Smooth muscle cell (in vitro differentiated cells): Measurements from ENCODE around the gene OR5K2. TPM values are rescaled to one million over a fixed set of nuclear protein-coding genes. Genes with fewer than 3 reads are reported as not detected.

Experiments
- DNase-seq: peaks from one replicate; lab custom pipeline; 2025; ENCODE audit not compliant: unreplicated experiment; lab: John Stamatoyannopoulos, UW
- H2AFZ ChIP-seq: fragments of 200-600 bp; sonication (generic); 2 replicates; pipeline ENCODE4 v1.6.0; 2016; ENCODE audit warnings: antibody characterized with exemption, low read depth, mild to moderate bottlenecking
- H3F3A ChIP-seq: fragments of 200-600 bp; sonication (generic); 2 replicates; pipeline ENCODE4 v1.6.0; 2017; ENCODE audit warnings: antibody characterized with exemption, low read depth
- H3K27ac ChIP-seq: fragments of 200-600 bp; sonication (generic); 2 replicates; pipeline ENCODE4 v1.5.1; 2016; ENCODE audit warnings: low read depth, mild to moderate bottlenecking
- H3K27me3 ChIP-seq: fragments of 200-600 bp; sonication (generic); 2 replicates; pipeline ENCODE4 v1.6.1; 2016; ENCODE audit warnings: low read depth, mild to moderate bottlenecking
- H3K36me3 ChIP-seq: fragments of 200-600 bp; sonication (generic); 2 replicates; pipeline ENCODE4 v1.5.1; 2016; ENCODE audit warnings: low read depth
- H3K4me1 ChIP-seq: fragments of 200-600 bp; sonication (generic); 2 replicates; pipeline ENCODE4 v1.5.1; 2016; ENCODE audit warnings: low read depth
- H3K4me2 ChIP-seq: fragments of 200-600 bp; sonication (generic); 2 replicates; pipeline ENCODE4 v1.6.0; 2016; ENCODE audit warnings: mild to moderate bottlenecking
- H3K4me3 ChIP-seq: fragments of 200-600 bp; sonication (generic); 2 replicates; pipeline ENCODE4 v1.5.1; 2016; ENCODE audit warnings: mild to moderate bottlenecking
- H3K79me2 ChIP-seq: fragments of 200-600 bp; sonication (generic); 2 replicates; pipeline ENCODE4 v1.6.0; 2016; ENCODE audit warnings: low read depth, mild to moderate bottlenecking
- H3K9ac ChIP-seq: fragments of 200-600 bp; sonication (generic); 2 replicates; pipeline ENCODE4 v1.6.0; 2016; ENCODE audit warnings: low read depth
- H3K9me3 ChIP-seq: fragments of 200-600 bp; sonication (generic); replicated peaks from 2 replicates; pipeline ENCODE4 v1.5.1; 2016; ENCODE audit warnings: low read depth
- H4K20me1 ChIP-seq: fragments of 200-600 bp; sonication (generic); 2 replicates; pipeline ENCODE4 v1.6.0; 2016; ENCODE audit warnings: low read depth
- WGBS: methylation state at CpG from one replicate; pipeline ENCODE4 v1.1.7; 2016; ENCODE audit warnings: low lambda C conversion rate; 5-methylcytosine and 5-hydroxymethylcytosine counted together
- polyA plus RNA-seq: library from polyadenylated mRNA; unstranded; fragments of >200 nt; fragmentation: Nextera tagmentation; extraction: Ambion mirVana; gene quantifications from 2 replicates; pipeline ENCODE4 v1.2.1, GENCODE V29; 2016
- total RNA-seq: library from RNA; depleted of rRNA; stranded (reverse); fragments of >200 nt; gene quantifications from 2 replicates; pipeline ENCODE4 v1.2.3, GENCODE V29; 2014
- TF ChIP-seq, protein P1 (sequence below): fragments of 200-600 bp; sonication (generic); IDR thresholded peaks from 2 replicates; pipeline ENCODE4 v1.5.1; 2017; ENCODE audit warnings: borderline replicate concordance, mild to moderate bottlenecking, antibody characterized with exemption; ENCODE audit not compliant: insufficient read depth, poor library complexity, severe bottlenecking

OR5K2 gene
- total and polyA plus RNA-seq, 2 experiments from 2014 or later: not detected

DNA sequence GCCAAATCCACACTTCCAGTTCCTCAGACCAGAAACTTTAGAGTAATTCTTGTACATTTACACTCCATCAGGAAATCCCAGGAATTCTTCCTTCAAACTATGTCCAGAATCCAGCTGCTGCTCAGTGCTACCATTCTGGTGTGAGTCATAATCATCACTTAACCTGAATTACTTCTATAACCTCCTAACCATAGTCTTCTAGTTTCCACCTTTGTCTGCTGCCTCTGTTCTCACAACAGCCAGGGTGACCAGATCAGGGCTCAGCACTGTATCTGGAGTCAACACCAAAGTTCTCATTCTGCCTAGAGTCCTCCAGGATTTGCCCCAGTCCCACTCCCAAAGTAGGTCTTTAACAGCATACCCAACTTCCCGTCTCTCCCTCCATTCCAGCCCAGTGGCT lies 21.9 kb downstream of the OR5K2 start:
- peaks cover 59% of the 10 kb centered on the region for H4K20me1 ChIP-seq
- WGBS: 100% methylated on average over 1 of the region's 1 CpG

GRCh38 chr3:98521897-98522543 lies 24.5 kb downstream of the OR5K2 start:
- under 1% methylated on average over 16 of the region's 16 CpGs for WGBS

More for the DNA sequence above, 21.9 kb downstream of the OR5K2 start:
- no peak for DNase-seq
- Histone ChIP-seq H3K27me3 (no peaks in the 10 kb centered on the region), H3K79me2 (peaks cover 48% of the 10 kb centered on the region), H3K4me1 (peaks cover 9% of the 10 kb centered on the region), H3K4me3 (no peak overlapping the region), H3K9ac (no peak overlapping the region), H3K36me3 (peaks cover 7% of the 10 kb centered on the region), H3F3A (peaks cover 6% of the 10 kb centered on the region), H2AFZ (no peak overlapping the region), H3K4me2 (peak overlapping the region; percentile 4), H3K9me3 (no peaks in the 10 kb centered on the region), H3K27ac (no peak overlapping the region)
- TF ChIP-seq, protein P1, sequence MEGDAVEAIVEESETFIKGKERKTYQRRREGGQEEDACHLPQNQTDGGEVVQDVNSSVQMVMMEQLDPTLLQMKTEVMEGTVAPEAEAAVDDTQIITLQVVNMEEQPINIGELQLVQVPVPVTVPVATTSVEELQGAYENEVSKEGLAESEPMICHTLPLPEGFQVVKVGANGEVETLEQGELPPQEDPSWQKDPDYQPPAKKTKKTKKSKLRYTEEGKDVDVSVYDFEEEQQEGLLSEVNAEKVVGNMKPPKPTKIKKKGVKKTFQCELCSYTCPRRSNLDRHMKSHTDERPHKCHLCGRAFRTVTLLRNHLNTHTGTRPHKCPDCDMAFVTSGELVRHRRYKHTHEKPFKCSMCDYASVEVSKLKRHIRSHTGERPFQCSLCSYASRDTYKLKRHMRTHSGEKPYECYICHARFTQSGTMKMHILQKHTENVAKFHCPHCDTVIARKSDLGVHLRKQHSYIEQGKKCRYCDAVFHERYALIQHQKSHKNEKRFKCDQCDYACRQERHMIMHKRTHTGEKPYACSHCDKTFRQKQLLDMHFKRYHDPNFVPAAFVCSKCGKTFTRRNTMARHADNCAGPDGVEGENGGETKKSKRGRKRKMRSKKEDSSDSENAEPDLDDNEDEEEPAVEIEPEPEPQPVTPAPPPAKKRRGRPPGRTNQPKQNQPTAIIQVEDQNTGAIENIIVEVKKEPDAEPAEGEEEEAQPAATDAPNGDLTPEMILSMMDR: no peak

GRCh38 chr3:98522544-98523281 lies 25.2 kb downstream of the OR5K2 start, which contains the start of gene CLDND1:
Gene CLDND1 (minus strand): TSS chr3:98522902. CDS start chr3:98521424, 1,478 bp downstream.
- H3K27me3 ChIP-seq: no peaks in the 10 kb centered on the region
- no peaks in the 10 kb centered on the region for H3K9me3 ChIP-seq
- H2AFZ ChIP-seq: peak within 1 kb of the TSS; percentile 69
- H3K79me2 ChIP-seq: peaks cover 42% of the 10 kb centered on the region
- DNase-seq: peak; percentile 80
- H3K36me3 ChIP-seq: no peaks in the 10 kb centered on the region
- peak within 1 kb of the TSS; percentile 97 for H3K27ac ChIP-seq
- H3K9ac ChIP-seq: peak within 1 kb of the TSS; percentile 93
- peak within 1 kb of the TSS; percentile 94 for H3K4me3 ChIP-seq
- WGBS: under 1% methylated on average over 34 of the region's 63 CpGs
- peaks cover 43% of the 10 kb centered on the region for H4K20me1 ChIP-seq
- peak within 1 kb of the TSS; percentile 89 for H3K4me2 ChIP-seq
- TF ChIP-seq, protein P1: no peak
- peaks cover 9% of the 10 kb centered on the region for H3K4me1 ChIP-seq
- H3F3A ChIP-seq: no peaks in the 10 kb centered on the region

More at GRCh38 chr3:98521897-98522543, 24.5 kb downstream of the OR5K2 start:
- Histone ChIP-seq H3F3A (no peaks in the 10 kb centered on the region), H3K4me1 (peaks cover 9% of the 10 kb centered on the region), H3K9me3 (no peaks in the 10 kb centered on the region), H3K79me2 (peaks cover 48% of the 10 kb centered on the region), H2AFZ (peak overlapping the region; percentile 36), H4K20me1 (peaks cover 49% of the 10 kb centered on the region), H3K36me3 (no peaks in the 10 kb centered on the region), H3K9ac (peak overlapping the region; percentile 93), H3K27ac (peak overlapping the region; percentile 97), H3K4me2 (peak overlapping the region; percentile 89), H3K27me3 (no peaks in the 10 kb centered on the region), H3K4me3 (peak overlapping the region; percentile 94)
- peak; percentile 28 for DNase-seq
- TF ChIP-seq, protein P1: no peak
